ENCODE results near the gene CCAR1. TPM values are rescaled to one million over a fixed set of nuclear protein-coding genes. Genes with fewer than 3 reads are reported as not detected.

CCAR1 gene
- total and polyA plus RNA-seq, 2 of the 13 experiments (the other 11 are each of a cell fraction or from before 2014, with no cell fraction given): 74.5 to 81.6 TPM

GRCh38 chr10:68781613-68782574, 60.9 kb downstream of the CCAR1 start:
- Histone ChIP-seq H3K79me2 (ENCODE audit: insufficient read depth, low read length) (no peaks in the 10 kb centered on the region), H4K20me1 (ENCODE audit: insufficient read depth, low read length) (no peaks in the 10 kb centered on the region), H3K9me3 (ENCODE audit: low read length) (no peaks in the 10 kb centered on the region), H3K27me3 (ENCODE audit: control insufficient read depth in 1 of 2, insufficient read depth in 2 of 2, low read length in 2 of 2) (no peaks in the 10 kb centered on the region), H3K4me2 (ENCODE audit: low read depth, low read length) (no peak overlapping the region), H2AFZ (ENCODE audit: low read length) (no peak overlapping the region), H3K4me3 (replicated peaks in 1 of 3; ENCODE audit: insufficient read depth in 1 of 3, low read depth in 2 of 3, low read length in 3 of 3) (no peak overlapping the region), H3K36me3 (replicated peaks in 1 of 2; ENCODE audit: control insufficient read depth in 1 of 2, insufficient read depth in 2 of 2, low read length in 2 of 2) (peaks cover 15 to 59% of the 10 kb centered on the region in 2 experiments), H3K4me1 (ENCODE audit: insufficient read depth, low read length) (no peaks in the 10 kb centered on the region), H3K27ac (ENCODE audit: extremely low read length, insufficient read depth, low read length) (no peak overlapping the region), H3K9ac (ENCODE audit: insufficient read depth, low read depth, low read length) (no peak overlapping the region)
- BruUV-seq (replicated peaks): TSS peak; percentile 12
- FAIRE-seq (no peak), DNase-seq (ENCODE audit: low spot score) (no peak), ATAC-seq (no peak)
- CTCF ChIA-PET (ENCODE audit: low intra/inter-chr PET ratio, low total read pairs): no interaction called here
- intact Hi-C loops (cut with micrococcal nuclease; ENCODE audit: unreplicated experiment): no loop called here
- in situ Hi-C loops (cut with HindIII; ENCODE audit: extremely low pct_ligation_motif_present, low pct_unique_long_range_greater_than_20kb): no loop called here
- WGBS (ENCODE audit: low lambda C conversion rate): 97% methylated on average over 6 of the region's 6 CpGs
- POLR2A ChIA-PET: no interaction called here
- no peak for TF ChIP-seq CHD4 (IDR thresholded peaks at IDR 0.05; ENCODE audit: borderline replicate concordance, low read length)

GRCh38 chr10:68784476-68784875, 63.4 kb downstream of the CCAR1 start:
- ChIA-PET POLR2A (no interaction called here), CTCF (ENCODE audit: low intra/inter-chr PET ratio, low total read pairs) (no interaction called here)
- DNase-seq (ENCODE audit: low spot score) (no peak), FAIRE-seq (no peak), ATAC-seq (no peak)
- no peak for TF ChIP-seq RBM22 (optimal IDR thresholded peaks at IDR 0.05; ENCODE audit: low read length)
- Histone ChIP-seq H3K36me3 (replicated peaks in 1 of 2; ENCODE audit: control insufficient read depth in 1 of 2, insufficient read depth in 2 of 2, low read length in 2 of 2) (peaks cover 9 to 63% of the 10 kb centered on the region in 2 experiments), H3K27me3 (ENCODE audit: control insufficient read depth in 1 of 2, insufficient read depth in 2 of 2, low read length in 2 of 2) (no peaks in the 10 kb centered on the region), H3K9me3 (ENCODE audit: low read length) (no peaks in the 10 kb centered on the region), H3K9ac (ENCODE audit: insufficient read depth, low read depth, low read length) (no peak overlapping the region), H3K4me1 (ENCODE audit: insufficient read depth, low read length) (no peaks in the 10 kb centered on the region), H2AFZ (ENCODE audit: low read length) (no peak overlapping the region), H3K4me2 (ENCODE audit: low read depth, low read length) (no peak overlapping the region), H4K20me1 (ENCODE audit: insufficient read depth, low read length) (no peaks in the 10 kb centered on the region), H3K27ac (ENCODE audit: extremely low read length, insufficient read depth, low read length) (no peak overlapping the region), H3K79me2 (ENCODE audit: insufficient read depth, low read length) (no peaks in the 10 kb centered on the region), H3K4me3 (replicated peaks in 1 of 3; ENCODE audit: insufficient read depth in 1 of 3, low read depth in 2 of 3, low read length in 3 of 3) (no peak overlapping the region)
- BruUV-seq (replicated peaks): no TSS peak
- in situ Hi-C loops (cut with HindIII; ENCODE audit: extremely low pct_ligation_motif_present, low pct_unique_long_range_greater_than_20kb): no loop called here
- intact Hi-C loops (cut with micrococcal nuclease; ENCODE audit: unreplicated experiment): no loop called here
- 97% methylated on average over 7 of the region's 7 CpGs for WGBS (ENCODE audit: low lambda C conversion rate)

All from HepG2 (cell line).